HT-29 (cell line): ENCODE data around the gene FLT3LG. TPM values are rescaled to one million over a fixed set of nuclear protein-coding genes. Genes with fewer than 3 reads are reported as not detected.

ENCODE experiments used
- DNase-seq: peaks from one replicate; pipeline ENCODE4 v3.0.0-alpha.2; 2015; ENCODE audit warnings: low spot score
- total RNA-seq: library from RNA; depleted of rRNA; stranded (reverse); fragments of >200 nt; shearing (Covaris generic); gene quantifications from 2 replicates; pipeline ENCODE4 v1.2.3, GENCODE V29; 2014; rRNA removed

Gene FLT3LG, protein sequence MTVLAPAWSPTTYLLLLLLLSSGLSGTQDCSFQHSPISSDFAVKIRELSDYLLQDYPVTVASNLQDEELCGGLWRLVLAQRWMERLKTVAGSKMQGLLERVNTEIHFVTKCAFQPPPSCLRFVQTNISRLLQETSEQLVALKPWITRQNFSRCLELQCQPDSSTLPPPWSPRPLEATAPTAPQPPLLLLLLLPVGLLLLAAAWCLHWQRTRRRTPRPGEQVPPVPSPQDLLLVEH
- 1.6 and 2.1 TPM in 2 replicates for total RNA-seq

DNA sequence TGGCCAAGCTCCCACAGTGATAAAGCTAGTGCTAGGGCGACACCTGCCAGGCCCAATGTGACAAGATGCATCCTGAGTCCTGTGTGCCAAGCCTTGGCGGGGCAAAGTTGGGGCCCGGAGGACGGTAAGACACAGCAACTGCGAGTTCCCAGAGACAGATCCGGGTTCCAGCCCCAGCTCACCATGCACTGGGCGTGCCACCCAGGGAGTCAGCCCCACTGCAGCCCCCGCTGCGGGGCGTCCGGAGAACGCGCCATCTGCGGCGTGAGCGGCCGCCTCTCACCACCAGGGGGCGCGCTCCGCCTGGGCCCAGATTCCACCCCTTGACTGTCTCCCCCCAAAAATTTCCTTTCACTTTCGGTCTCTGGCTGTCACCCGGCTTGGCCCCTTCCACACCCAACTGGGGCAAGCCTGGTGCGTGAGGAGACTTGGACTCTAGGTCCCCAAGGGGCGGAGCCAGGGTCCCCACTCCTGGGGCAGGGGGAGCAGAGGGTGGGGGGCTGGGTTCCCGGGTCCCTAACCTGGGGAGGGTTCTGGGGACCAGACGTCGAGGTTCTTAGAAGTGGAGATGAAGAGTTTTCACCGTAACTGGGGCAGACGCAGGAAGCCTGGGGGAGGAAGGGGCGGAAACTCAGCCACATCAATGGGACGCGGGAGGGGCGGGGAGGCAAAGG lies at the start of gene FLT3LG:
Gene FLT3LG (plus strand): TSS at position 348 of the 674 bp plus-strand sequence. CDS start 425 bp downstream, outside the sequence.
- peak; percentile 86 for DNase-seq

DNA sequence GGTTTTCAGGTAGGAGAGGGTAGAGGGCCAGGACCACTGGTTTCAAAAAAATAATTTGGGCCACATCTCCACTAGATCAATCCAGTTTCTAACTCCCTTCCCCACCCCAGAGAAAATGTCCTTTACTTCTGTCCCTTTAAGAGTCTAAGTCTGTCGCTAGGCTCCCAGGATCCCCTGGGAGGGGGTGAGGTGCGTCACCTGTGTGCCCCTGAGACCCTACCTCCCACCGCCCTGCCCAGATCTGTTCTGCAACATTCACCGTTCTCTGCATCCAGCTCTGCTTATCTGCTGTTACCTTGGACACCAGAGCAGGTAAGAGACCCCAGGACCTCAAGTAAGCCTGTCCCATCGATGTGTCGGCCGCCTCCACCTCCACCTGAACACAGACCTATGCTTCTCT lies 48.8 kb upstream of the FLT3LG start, which contains the start of gene GFY:
Gene GFY (plus strand): TSS at position 211 of the 400 bp plus-strand sequence. CDS start 1,043 bp downstream, outside the sequence.
- DNase-seq, result no peak

DNA sequence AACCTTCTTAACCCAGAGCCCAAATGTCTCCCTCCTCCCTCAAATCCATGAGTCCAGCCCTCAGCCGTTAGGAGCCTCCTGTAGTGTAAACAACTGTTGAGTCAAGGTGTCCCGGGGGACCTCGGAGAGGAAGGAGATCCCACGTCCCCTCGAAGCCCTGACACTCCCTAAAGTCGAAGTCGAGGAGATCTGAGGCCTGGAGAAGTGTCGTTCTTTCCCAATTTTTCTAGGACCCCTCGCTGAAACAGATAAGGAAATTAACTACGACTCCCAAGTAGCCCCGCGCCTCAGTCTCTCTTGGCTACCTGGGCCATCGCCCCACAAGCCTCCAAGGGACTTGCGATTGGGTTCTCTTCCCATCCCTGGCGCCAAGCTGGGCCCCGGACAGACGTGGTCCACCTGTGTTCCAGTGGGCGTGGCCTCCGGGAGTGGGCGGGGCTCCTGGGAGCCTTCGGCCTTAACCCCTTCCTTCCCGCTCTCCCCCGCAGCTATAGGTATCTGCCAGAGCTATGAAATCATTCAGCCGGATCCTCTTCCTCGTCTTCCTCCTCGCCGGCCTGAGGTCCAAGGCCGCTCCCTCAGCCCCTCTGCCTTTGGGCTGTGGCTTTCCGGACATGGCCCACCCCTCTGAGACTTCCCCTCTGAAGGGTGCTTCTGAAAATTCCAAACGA lies 48.0 kb upstream of the FLT3LG start:
- DNase-seq, result peak; percentile 56

DNA sequence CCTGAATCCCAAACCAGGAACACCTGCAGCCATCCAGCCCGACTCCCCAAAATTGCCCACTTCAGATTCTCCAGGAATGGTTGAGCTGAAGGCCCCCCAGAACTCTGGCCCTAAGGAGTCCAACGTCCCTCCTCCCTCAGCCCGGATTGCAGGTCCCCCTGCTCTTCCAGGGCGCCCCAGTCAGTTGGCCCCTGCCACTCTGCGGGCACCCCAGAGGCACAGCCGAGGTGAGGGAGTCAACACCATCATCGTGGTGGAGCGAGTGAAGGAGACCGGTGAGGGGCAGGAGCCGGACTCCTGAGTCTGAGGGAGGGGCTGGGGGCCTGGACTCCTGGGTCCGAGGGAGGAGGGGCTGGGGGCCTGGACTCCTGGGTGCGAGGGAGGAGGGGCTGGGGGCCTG lies 46.7 kb upstream of the FLT3LG start:
- DNase-seq, result no peak

DNA sequence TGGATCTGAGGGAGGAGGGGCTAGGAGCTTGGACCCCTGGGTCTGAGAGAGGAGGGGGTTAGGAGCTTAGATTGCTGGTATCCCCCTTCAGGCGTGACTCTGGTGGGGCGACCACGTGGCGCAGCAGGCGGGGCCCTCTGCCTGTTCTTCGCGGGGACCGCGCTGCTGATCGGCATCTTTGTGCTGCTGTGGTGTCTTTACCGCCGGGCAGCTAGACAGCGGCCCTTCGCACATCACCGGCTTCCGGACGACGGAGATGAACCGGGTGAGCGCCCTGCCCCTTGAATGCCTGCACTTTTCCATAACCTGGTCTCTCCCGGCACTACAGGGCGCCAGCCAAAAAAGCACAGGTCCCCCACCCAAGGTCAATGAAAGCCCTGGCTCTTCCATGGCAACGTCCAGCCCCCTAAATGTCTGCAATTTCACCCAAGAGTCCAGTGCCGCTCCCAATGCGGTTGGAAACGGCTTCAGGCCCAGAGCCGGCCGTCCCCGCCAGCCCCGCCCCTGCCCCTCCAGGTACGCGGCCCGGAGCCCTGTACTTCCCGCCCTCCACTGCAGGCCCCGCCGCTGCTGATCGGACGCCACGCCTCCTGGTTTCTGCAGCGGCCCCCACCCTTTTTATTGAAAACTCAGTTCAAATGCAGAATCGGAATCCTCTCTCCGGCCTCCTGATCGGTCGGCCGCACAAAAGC lies 46.0 kb upstream of the FLT3LG start:
- DNase-seq, result no peak

DNA sequence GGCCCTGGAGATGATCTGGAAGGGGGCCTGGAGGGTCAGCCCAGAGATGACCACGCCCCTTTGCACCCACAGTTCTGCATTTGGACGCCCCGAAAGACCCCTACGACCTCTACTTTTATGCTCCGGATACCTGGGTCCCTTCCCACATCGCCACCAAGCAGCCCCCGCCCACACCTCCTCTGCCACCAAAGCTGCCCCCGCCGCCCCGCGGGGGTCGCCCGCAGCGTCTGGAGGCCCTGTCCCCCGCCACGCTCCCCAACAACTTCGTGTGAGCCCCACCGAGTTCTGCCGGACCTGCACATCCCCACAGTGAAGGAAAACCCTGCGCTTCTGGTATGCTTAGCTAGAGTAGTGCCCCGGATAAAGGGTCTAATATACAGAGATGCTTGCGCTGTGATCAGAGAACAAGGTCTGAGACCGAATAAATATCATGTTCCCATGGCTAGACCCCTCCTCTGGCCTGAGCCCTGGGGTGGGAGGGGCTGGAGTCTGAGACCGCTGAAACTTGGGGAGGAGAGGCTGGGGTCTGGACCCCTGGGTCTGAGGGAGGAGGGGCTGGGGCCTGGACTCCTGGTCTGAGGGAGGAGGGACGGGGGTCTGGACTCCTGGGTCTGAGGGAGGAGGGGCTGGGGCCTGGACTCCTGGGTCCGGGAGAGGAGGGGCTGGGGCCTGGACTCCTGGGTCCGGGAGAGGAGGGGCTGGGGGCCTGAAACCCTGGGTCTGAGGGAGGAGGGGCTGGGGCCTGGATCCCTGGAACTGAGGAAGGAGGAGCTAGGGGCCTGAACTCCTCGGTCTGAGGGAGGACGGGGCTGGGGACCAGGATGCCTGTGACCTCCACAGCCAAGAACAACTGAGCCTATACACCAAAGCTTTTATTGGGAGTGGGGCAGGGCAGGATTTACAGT lies 45.2 kb upstream of the FLT3LG start:
- no peak for DNase-seq

DNA sequence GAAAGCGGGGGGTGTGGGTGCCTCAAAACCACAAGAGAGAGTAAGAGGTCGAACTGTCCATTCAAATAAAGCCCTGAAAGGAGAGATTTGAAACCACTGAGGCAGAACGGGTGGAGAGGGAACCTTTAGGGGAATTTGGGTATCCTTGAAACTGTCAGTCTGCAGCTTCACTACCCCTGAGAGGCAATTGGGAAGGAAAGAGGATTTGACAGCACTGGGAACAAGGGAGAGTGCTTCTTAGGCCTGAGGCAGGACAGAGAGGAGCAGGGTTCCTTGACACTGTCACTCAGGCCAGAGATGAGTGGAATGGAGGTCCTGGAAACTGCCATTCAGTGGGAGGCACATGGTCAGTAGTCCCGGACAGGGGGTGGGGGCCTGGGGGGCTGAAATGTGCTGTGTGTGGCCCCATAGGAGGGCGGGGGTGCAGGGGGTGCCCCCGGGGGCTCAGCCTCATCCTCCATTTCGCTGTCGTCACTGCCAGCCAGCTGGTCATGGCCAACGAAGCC lies 43.8 kb upstream of the FLT3LG start:
- DNase-seq, result no peak

DNA sequence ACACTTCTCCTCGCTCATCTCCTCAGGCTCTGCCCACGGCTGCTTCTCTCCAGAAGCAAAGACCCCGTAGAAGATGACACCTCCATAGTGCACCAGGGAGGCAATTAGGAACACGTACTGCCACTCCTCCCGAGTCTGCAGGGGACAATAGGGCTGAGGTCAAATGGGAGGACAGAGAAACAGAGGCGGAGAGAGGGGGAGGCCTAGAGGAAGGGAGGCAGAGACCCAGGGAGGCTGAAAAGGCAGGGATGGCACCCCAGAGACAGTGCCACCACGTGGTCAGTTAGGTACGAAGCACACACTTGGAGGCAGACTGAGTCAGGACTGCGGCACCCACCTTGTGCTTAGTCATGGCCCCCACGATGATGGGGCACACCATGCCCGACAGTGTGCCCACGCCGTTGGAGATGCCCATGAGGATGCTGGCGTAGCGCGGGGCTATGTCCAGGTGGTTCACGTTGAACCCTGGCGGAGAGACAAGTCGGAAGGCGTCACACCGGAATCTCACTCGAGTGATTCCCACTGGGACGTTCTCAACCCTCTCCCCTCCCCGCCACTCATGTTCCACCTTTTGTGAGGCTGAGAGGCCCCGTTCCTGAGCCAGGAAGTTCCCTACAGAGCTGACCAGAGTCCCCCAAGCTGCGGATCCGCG lies 43.2 kb upstream of the FLT3LG start:
- DNase-seq, result peak; percentile 38

DNA sequence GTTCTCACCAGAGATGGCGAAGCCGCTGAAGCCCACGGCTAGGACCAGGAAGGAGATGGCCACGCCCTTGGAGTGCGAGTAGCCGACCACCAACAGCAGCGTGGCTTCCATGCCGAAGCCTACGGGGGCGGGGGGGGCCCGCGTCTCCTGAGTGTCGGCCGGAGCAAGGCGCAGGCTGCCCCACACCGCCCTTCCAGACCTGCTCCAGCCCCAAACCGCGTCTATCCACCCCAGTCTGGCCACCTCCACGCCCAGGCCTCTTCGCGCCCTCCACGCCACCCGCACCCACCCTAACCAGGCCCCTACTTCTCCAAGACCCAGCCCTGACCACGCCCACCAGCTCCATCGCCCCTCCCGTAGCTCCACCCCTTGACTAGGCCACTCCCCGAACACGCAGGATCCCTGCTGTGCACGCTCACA lies 42.7 kb upstream of the FLT3LG start:
- DNase-seq, result no peak

DNA sequence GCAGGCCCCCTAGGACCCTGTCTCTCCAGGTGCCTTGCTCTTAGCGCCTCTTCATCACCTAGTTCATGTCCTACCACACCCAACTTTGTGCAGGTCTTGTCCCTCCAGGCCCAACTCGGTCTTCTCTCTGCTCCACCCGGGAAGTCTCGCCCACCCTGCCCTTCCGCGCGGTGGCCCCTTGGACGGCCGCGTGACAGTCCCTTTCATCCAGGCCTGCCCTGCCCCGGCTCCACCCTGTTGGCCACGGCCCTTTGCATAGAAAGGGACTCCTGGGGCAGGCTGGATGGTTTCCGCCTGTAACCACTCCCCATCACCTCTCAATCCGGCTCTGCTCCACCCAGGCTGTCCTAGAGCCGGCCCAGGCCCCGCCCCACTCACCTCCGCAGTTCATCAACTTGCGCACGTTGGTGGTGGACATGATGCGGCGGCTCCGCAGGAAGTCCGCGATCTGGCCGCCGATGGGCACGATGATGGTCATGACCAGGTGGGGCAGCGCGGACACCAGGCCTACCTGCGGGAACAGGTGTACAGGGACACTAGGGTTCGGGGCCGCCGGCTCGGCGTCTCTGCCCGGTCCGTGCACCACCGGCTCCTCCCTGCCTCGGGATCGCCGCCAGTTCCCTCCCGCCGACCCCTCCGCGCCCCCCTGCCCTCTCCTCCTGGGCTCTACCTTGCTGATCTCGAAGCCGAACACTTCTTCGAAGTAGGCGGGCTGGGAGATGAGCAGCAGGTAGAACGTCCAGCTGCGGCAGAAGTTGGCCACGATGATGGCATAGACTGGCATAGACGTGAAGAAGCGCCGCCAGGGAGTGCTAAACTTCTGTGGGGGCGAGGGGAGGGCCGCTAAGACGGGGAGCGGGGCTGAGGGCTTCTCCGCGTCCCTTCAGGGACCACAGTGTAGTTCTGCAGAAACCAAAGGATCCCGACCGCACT lies 41.6 kb upstream of the FLT3LG start:
- DNase-seq, result no peak

DNA sequence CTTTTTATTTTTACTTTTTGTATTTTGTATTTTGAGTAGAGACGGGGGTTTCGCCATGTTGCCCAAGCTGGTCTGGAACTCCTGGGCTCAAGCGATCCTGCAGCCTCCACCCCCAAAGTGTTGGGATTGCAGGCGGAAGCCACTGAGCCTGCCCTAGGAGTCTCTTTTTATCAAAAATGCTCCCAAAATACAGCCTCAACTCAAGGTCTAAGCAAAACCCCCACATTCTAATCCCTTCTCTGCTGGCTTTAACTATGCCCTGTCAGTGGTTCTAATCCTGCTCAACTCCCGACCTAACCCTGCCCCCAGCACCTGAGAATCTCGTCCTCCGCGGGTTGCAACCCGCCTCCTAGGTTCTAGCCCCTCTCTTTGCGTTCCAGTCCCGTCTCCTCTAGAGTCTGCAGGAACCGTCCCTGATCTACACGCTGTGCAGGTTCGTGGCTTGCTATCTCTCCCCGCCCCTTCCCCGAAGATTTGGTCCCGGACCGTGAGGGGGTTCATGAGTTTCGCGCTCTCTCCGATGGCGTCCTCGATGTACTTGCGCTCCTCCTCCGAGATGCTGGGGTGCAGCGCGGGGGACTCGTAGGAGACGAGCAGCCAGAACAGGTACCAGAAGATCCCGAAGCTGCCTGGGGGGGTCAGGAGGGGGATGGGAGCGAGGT lies 40.6 kb upstream of the FLT3LG start:
- DNase-seq, result no peak

DNA sequence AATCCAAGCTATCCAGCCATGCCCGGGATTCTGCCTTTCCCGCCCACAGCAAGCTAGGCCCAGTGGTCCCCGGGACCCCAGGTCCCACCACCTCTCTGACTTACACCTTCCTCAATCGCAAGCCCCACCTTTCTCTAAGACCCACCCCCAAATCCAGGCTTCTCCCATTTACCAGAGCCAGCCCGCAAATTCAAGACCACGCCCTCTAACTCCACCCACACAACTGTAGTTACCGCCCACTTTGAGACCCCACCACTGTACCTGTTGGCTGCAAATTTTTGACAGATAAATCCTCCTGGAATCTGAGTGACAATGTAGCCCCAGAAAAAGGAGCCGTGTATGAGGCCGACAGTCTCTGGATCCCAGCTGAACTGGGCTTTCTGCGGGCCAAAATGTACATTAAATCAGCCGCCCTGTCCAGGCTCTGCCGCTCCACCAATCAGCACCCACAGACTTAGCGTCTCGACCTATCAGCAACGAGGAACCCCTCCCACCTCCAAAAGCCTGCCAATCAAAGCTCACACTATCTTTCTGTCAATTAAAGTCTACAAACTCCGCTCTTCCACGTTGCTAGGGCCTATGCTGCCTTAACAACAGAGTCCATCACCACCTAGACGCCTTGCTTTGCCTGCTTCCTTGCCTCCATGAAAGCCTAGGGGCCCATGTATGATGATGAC lies 39.0 kb upstream of the FLT3LG start:
- no peak for DNase-seq

DNA sequence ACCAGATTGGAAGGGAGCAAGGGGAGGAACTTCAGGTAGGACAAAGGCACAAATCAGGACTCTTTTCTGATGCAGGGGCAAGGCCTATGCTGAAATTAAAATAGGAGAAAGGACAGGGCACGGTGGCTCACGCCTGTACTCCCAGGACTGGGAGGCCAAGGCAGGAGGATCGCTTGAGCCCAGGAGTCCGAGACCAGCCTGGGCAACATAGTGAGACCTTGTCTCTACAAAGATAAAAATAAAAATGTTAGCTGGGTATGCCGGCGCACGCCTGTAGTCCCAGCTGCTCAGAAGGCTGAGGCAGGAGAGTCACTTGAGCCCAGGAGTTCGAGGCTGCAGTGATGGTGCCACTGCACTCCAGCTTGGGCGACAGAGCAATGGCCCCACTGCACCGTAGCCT lies 38.3 kb upstream of the FLT3LG start:
- no peak for DNase-seq

DNA sequence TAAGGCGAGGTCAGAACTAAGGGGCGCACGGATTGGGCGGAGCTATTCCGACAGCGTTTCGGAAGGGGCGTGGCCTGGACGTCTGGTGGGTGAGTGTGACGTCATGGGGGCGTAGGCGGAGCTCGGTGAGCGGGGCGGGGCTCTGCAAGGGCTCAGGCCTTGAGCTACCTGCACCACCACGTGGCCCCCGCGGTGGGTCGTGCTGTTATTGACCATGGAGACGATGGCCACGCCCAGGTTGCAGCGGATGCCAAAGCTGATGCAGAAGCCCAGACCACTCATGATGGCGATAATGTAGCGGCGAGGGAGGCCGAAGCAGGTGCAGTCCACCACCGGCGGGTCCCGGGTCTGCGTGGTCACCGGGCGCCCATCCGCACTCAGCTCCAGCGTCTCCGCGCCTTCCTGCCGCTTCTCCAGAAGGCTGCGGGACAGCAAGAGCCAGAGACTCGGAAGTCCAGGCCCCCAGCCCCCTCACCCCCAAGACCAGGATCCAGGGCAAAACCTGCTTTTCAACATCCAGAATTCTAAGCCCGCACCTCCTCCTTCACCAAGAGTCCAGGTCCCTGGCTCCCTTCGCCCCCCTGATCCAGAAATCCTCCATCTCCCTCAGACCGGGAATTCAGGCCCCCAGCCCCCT lies 37.5 kb upstream of the FLT3LG start:
- no peak for DNase-seq

DNA sequence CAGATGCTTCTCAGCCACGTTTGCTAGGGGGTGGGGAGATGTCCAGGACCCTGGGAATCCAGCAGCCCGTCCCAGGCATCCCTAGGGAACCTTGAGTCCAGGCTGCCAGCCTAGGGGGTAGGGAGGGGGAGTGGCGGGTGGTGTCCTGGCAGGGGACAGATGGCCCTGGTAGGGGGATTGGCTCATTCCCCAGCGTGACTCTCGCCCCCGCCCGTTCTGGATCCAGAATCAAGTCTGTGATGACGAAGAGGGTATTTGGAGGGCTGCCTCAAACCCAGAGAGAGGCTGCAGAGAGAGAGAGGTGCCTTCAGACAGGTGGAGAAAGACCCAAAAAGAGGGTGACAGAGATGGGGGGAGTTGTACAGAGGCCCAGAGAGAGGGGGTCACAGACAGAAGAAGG lies 36.8 kb upstream of the FLT3LG start:
- no peak for DNase-seq

DNA sequence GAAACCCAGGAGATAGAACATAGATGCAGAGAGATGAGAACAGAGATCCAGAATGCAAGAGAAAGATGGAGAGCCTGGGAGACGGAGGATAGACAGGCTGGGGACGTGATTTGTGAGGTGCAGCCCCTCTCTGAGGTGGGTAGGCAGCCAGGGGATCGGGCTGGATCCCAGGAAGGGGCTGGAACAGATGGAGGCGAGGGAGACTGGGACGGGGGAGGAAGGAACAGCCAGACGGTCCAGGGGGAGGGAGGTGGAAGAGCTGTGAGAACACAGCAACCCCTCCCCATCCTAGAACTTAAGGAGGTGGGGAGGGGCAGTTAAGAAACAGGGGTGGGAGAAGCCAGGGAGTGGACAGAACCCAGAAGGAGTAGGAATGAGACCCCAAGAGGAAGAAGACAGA lies 35.8 kb upstream of the FLT3LG start:
- DNase-seq, result no peak

DNA sequence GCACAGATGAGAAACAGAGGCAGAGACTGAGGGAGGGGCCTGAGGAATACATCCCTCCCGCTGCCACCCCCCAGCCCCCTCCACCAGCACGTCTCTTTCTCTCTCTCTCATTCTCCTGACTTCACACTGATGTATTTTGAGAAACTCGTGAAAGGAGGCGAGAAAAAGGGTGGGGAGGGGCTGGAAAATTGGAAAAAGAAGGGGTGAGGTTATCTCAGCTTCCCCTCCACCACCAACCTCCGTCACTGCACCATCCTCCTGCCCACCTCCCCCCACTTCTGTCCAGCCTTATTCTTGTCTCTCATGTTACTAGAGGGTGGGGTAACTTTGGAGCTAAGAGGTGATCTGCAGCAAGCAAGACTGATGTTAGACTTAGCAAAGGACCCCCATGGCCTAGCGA lies 34.2 kb upstream of the FLT3LG start:
- DNase-seq, result no peak
